ENCODE results near the gene C19orf38. TPM values are rescaled to one million over a fixed set of nuclear protein-coding genes. Genes with fewer than 3 reads are reported as not detected.

C19orf38 gene
- total and polyA plus RNA-seq, 7 experiments from 2014 or later = 1.4 to 50.5 (median 2.8) TPM

- H3K4me3 ChIP-seq (ENCODE audit: low read length) = no peak overlapping the region
- Mint-ChIP-seq H3K27ac (no peak overlapping the region), H3K9me3 (peaks cover 0 to 1% (median 0%) of the 10 kb centered on the region in 11 donors), H3K27me3 (no peaks in the 10 kb centered on the region), H3K36me3 (peaks cover 0 to 8% (median 0%) of the 10 kb centered on the region in 5 donors), H3K4me3 (no peak overlapping the region), H3K4me1 (peaks cover 0 to 2% (median 0%) of the 10 kb centered on the region in 7 donors)
- DNase-seq (no peak), ATAC-seq (no peak)
- CTCF ChIA-PET = interaction anchor here (1.5 kb wide), 1 partner anchor 24 kb away, joined by 3 read pairs; no protein-coding TSS in a partner anchor
- H3K27ac ChIP-seq (ENCODE audit: low read depth, low read length) = no peak overlapping the region
- peaks cover 0 to 74% (median 3%) of the 10 kb centered on the region in 3 experiments for H3K36me3 ChIP-seq (ENCODE audit: control insufficient read depth in 2 of 3, insufficient read depth in 3 of 3, low read length in 3 of 3)
- POLR2A ChIA-PET = interaction anchor here (1.2 kb wide), 1 partner anchor 46 kb away, joined by 3 read pairs; no protein-coding TSS in a partner anchor
- no peaks in the 10 kb centered on the region for H3K27me3 ChIP-seq (ENCODE audit: control insufficient read depth in 2 of 2, insufficient read depth in 2 of 2, low read length in 2 of 2)
- H3K9me3 ChIP-seq (ENCODE audit: control insufficient read depth in 2 of 3, low read length in 3 of 3) = no peaks in the 10 kb centered on the region
- H3K4me1 ChIP-seq (ENCODE audit: control insufficient read depth in 2 of 2, insufficient read depth in 2 of 2, low read length in 2 of 2) = no peaks in the 10 kb centered on the region
- intact Hi-C loops (cut with micrococcal nuclease) = no loop called here
Observed at GRCh38 chr19:10918359-10918758, 70.1 kb downstream of the C19orf38 start.

Small RNAs within 50 kb of the gene (microRNA-seq; reads per million reads assigned to microRNA genes)
- not detected for gene MIR199A1 (ENCODE audit: borderline microRNAs expressed)
- not detected for gene MIR6793 (ENCODE audit: borderline microRNAs expressed)

Other genes starting within 250 kb of the C19orf38 start
- 100 to 1,000 TPM; 148 to 272 (median 194) TPM for gene SLC44A2, start 222.9 kb upstream of the C19orf38 start, total RNA-seq
- 100 to 1,000 TPM; 216 to 375 TPM for gene SLC44A2, start 222.9 kb upstream of the C19orf38 start, polyA plus RNA-seq
- 100 to 1,000 TPM; 346 to 515 (median 368) TPM for gene ILF3, start 194.1 kb upstream of the C19orf38 start, total RNA-seq
- gene ILF3, start 194.1 kb upstream of the C19orf38 start, polyA plus RNA-seq = 10 to 100 TPM; 91.0 to 99.9 TPM
- gene QTRT1, start 147.0 kb upstream of the C19orf38 start, total RNA-seq = 10 to 100 TPM; 36.1 to 63.4 (median 54.9) TPM
- 10 to 100 TPM; 38.0 to 41.8 TPM for gene QTRT1, start 147.0 kb upstream of the C19orf38 start, polyA plus RNA-seq
- gene DNM2, start 130.3 kb upstream of the C19orf38 start, total RNA-seq = 100 to 1,000 TPM; 238 to 340 (median 269) TPM
- gene DNM2, start 130.3 kb upstream of the C19orf38 start, polyA plus RNA-seq = 100 to 1,000 TPM in 1 of 2 donors, 10 to 100 TPM in 1; 49.1 to 111 TPM
- gene TMED1, start 12.2 kb upstream of the C19orf38 start, total RNA-seq = 10 to 100 TPM in 2 of 5 experiments, 1 to 10 TPM in 3; 7.6 to 12.8 (median 9.9) TPM
- gene TMED1, start 12.2 kb upstream of the C19orf38 start, polyA plus RNA-seq = 10 to 100 TPM; 19.0 to 21.7 TPM
- gene CARM1, start 23.1 kb downstream of the C19orf38 start, total RNA-seq = 10 to 100 TPM; 21.3 to 43.1 (median 27.2) TPM
- gene CARM1, start 23.1 kb downstream of the C19orf38 start, polyA plus RNA-seq = under 1 TPM; 0.69 to 0.94 TPM
- 10 to 100 TPM; 20.5 to 27.9 (median 26.2) TPM for gene YIPF2, start 80.2 kb downstream of the C19orf38 start, total RNA-seq
- gene YIPF2, start 80.2 kb downstream of the C19orf38 start, polyA plus RNA-seq = 10 to 100 TPM; 11.7 to 12.9 TPM
- 10 to 100 TPM; 15.8 to 33.4 (median 24.7) TPM for gene TIMM29, start 80.4 kb downstream of the C19orf38 start, total RNA-seq
- gene TIMM29, start 80.4 kb downstream of the C19orf38 start, polyA plus RNA-seq = 10 to 100 TPM; 27.1 to 47.5 TPM
- 100 to 1,000 TPM in 4 of 5 experiments, 10 to 100 TPM in 1; 96.0 to 126 (median 104) TPM for gene SMARCA4, start 112.6 kb downstream of the C19orf38 start, total RNA-seq
- 10 to 100 TPM; 11.8 to 33.9 TPM for gene SMARCA4, start 112.6 kb downstream of the C19orf38 start, polyA plus RNA-seq
- 10 to 100 TPM; 29.1 to 90.3 (median 39.0) TPM for gene LDLR, start 241.0 kb downstream of the C19orf38 start, total RNA-seq
- gene LDLR, start 241.0 kb downstream of the C19orf38 start, polyA plus RNA-seq = 1 to 10 TPM; 5.5 to 7.0 TPM